A549 treated with dexamethasone at 1 μM for 4 hours (cell line): ENCODE data around the gene NDOR1. TPM values are rescaled to one million over a fixed set of nuclear protein-coding genes. Genes with fewer than 3 reads are reported as not detected.

Experiments used
- total RNA-seq: library from RNA; stranded (reverse); fragments of 200-300 nt; extraction: Qiagen RNA extraction; gene quantifications from 5 replicates; pipeline ENCODE4 v1.2.3, GENCODE V29; 2022

Gene NDOR1
- 8.1 to 18.5 TPM (median 15.8 TPM) in 5 replicates for total RNA-seq

GRCh38 chr9:137205126-137206069, at the start of gene NDOR1, which contains the start of gene TMEM203:
TSS of gene NDOR1 (plus strand) at chr9:137205700. CDS start at chr9:137205778, 78 bp downstream.
TSS of gene TMEM203 (minus strand) at chr9:137205648. CDS start at chr9:137205414, 234 bp downstream.

GRCh38 chr9:137169896-137170358, 35.6 kb upstream of the NDOR1 start, which contains the start of gene LRRC26:
TSS of gene LRRC26 (minus strand) at chr9:137170051. CDS start at chr9:137169943, 108 bp downstream.

GRCh38 chr9:137188490-137189296, 16.8 kb upstream of the NDOR1 start, which contains the start of the genes ANAPC2 and SSNA1:
TSS of gene ANAPC2 (minus strand) at chr9:137188560. CDS start at chr9:137188532, 28 bp downstream.
TSS of gene SSNA1 (plus strand) at chr9:137188676. CDS start at chr9:137188727, 51 bp downstream.

GRCh38 chr9:137200311-137201204, 4.9 kb upstream of the NDOR1 start, which contains the start of gene TPRN:
TSS of gene TPRN (minus strand) at chr9:137200741. CDS start at chr9:137200711, 30 bp downstream.

GRCh38 chr9:137222190-137223077, 16.9 kb downstream of the NDOR1 start, which contains the start of gene RNF208:
TSS of gene RNF208 (minus strand) at chr9:137222240. CDS start at chr9:137221212, 1,028 bp downstream.

GRCh38 chr9:137224830-137225694, 19.6 kb downstream of the NDOR1 start, which contains the start of gene CYSRT1:
TSS of gene CYSRT1 (plus strand) at chr9:137225174. CDS start at chr9:137225622, 448 bp downstream.

GRCh38 chr9:137227054-137227852, 21.8 kb downstream of the NDOR1 start, which contains the start of gene RNF224:
TSS of gene RNF224 (plus strand) at chr9:137227502. CDS start at chr9:137228336, 834 bp downstream.

GRCh38 chr9:137230705-137231371, 25.3 kb downstream of the NDOR1 start, which contains the start of gene SLC34A3:
TSS of gene SLC34A3 (plus strand) at chr9:137230901. CDS start at chr9:137231703, 802 bp downstream.

GRCh38 chr9:137240841-137241489, 35.5 kb downstream of the NDOR1 start, which contains the start of gene TUBB4B:
TSS of gene TUBB4B (plus strand) at chr9:137241287. CDS start at chr9:137241361, 74 bp downstream.

GRCh38 chr9:137251194-137251461, 45.6 kb downstream of the NDOR1 start, which contains the start of gene STPG3:
TSS of gene STPG3 (plus strand) at chr9:137251286. CDS start at chr9:137251287, 1 bp downstream.

GRCh38 chr9:137254624-137255447, 49.3 kb downstream of the NDOR1 start, which contains the start of gene NELFB:
TSS of gene NELFB (plus strand) at chr9:137255327.

Other genes starting within 250 kb of the NDOR1 start
- 0.28 to 1.4 TPM (median 0.77 TPM) in 5 replicates for gene PTGDS, start 228.2 kb upstream of the NDOR1 start, total RNA-seq
- 0.03 to 0.31 TPM (median 0.18 TPM) in 5 replicates for gene LCNL1, start 222.7 kb upstream of the NDOR1 start, total RNA-seq
- gene PAXX, start 213.3 kb upstream of the NDOR1 start, total RNA-seq: 43.1 to 70.9 TPM (median 62.8 TPM) in 5 replicates
- gene CLIC3, start 209.1 kb upstream of the NDOR1 start, total RNA-seq: 3.3 to 6.7 TPM (median 5.0 TPM) in 5 replicates
- 12.4 to 27.7 TPM (median 24.8 TPM) in 5 replicates for gene ABCA2, start 177.5 kb upstream of the NDOR1 start, total RNA-seq
- 0.04 to 0.10 TPM (median 0.05 TPM) in 4 of 5 replicates, not detected in the other for gene FUT7, start 173.6 kb upstream of the NDOR1 start, total RNA-seq
- 34.4 to 84.3 TPM (median 78.9 TPM) in 5 replicates for gene NPDC1, start 159.5 kb upstream of the NDOR1 start, total RNA-seq
- gene ENTPD2, start 151.6 kb upstream of the NDOR1 start, total RNA-seq: 3.1 to 6.4 TPM (median 5.4 TPM) in 5 replicates
- gene SAPCD2, start 135.1 kb upstream of the NDOR1 start, total RNA-seq: 13.4 to 23.9 TPM (median 21.4 TPM) in 5 replicates
- 8.1 to 15.8 TPM (median 11.1 TPM) in 5 replicates for gene UAP1L1, start 128.2 kb upstream of the NDOR1 start, total RNA-seq
- 36.8 to 53.3 TPM (median 51.6 TPM) in 5 replicates for gene MAN1B1, start 118.7 kb upstream of the NDOR1 start, total RNA-seq
- 67.5 to 115 TPM (median 108 TPM) in 5 replicates for gene DPP7, start 91.0 kb upstream of the NDOR1 start, total RNA-seq
- 0.16 to 0.41 TPM (median 0.32 TPM) in 5 replicates for gene GRIN1, start 66.5 kb upstream of the NDOR1 start, total RNA-seq
- gene LRRC26, start 35.6 kb upstream of the NDOR1 start, total RNA-seq: 0.19 to 1.5 TPM (median 0.77 TPM) in 5 replicates
- not detected in 5 replicates for gene TMEM210, start 33.6 kb upstream of the NDOR1 start, total RNA-seq
- gene ANAPC2, start 17.1 kb upstream of the NDOR1 start, total RNA-seq: 20.3 to 35.3 TPM (median 31.4 TPM) in 5 replicates
- gene SSNA1, start 17.0 kb upstream of the NDOR1 start, total RNA-seq: 99.1 to 134 TPM (median 125 TPM) in 5 replicates
- 6.4 to 11.2 TPM (median 10.5 TPM) in 5 replicates for gene TPRN, start 5.0 kb upstream of the NDOR1 start, total RNA-seq
- 34.6 to 42.9 TPM (median 39.6 TPM) in 5 replicates for gene TMEM203, start 52 bp upstream of the NDOR1 start, total RNA-seq
- gene RNF208, start 16.5 kb downstream of the NDOR1 start, total RNA-seq: 1.2 to 2.2 TPM (median 2.0 TPM) in 5 replicates
- gene CYSRT1, start 19.5 kb downstream of the NDOR1 start, total RNA-seq: 3.6 to 5.1 TPM (median 4.6 TPM) in 5 replicates
- gene RNF224, start 21.8 kb downstream of the NDOR1 start, total RNA-seq: 0.14 to 0.28 TPM (median 0.21 TPM) in 5 replicates
- 0.05 to 0.11 TPM (median 0.06 TPM) in 5 replicates for gene SLC34A3, start 25.2 kb downstream of the NDOR1 start, total RNA-seq
- 618 to 867 TPM (median 780 TPM) in 5 replicates for gene TUBB4B, start 35.6 kb downstream of the NDOR1 start, total RNA-seq
- not detected in 5 replicates for gene STPG3, start 45.6 kb downstream of the NDOR1 start, total RNA-seq
- gene NELFB, start 49.6 kb downstream of the NDOR1 start, total RNA-seq: 41.3 to 57.7 TPM (median 53.2 TPM) in 5 replicates
- 16.3 to 27.6 TPM (median 24.2 TPM) in 5 replicates for gene TOR4A, start 72.0 kb downstream of the NDOR1 start, total RNA-seq
- 1.7 to 3.0 TPM (median 2.9 TPM) in 5 replicates for gene NRARP, start 96.6 kb downstream of the NDOR1 start, total RNA-seq
- gene EXD3, start 217.5 kb downstream of the NDOR1 start, total RNA-seq: 3.0 to 5.7 TPM (median 5.3 TPM) in 5 replicates
- 0.41 to 1.7 TPM (median 1.4 TPM) in 5 replicates for gene NOXA1, start 217.7 kb downstream of the NDOR1 start, total RNA-seq
- gene ENTPD8, start 235.7 kb downstream of the NDOR1 start, total RNA-seq: 0.14 to 0.25 TPM (median 0.16 TPM) in 5 replicates